Measurements from ENCODE around the gene MICAL3.

Gene MICAL3

GRCh38 chr22:17853073-17853472 is 171.3 kb downstream of the MICAL3 start:
- no peaks in the 10 kb centered on the region for H3K9me3 ChIP-seq (ENCODE audit: low read depth, low read length)
- no peak overlapping the region for H3K9ac ChIP-seq (ENCODE audit: insufficient read length)
- H3K4me3 ChIP-seq = no peak overlapping the region
- H3K27ac ChIP-seq = no peak overlapping the region
- no peaks in the 10 kb centered on the region; the same call in 1 of the 2 replicates for H3K36me3 ChIP-seq (ENCODE audit: insufficient read depth, low read length)
- DNase-seq (ENCODE audit: low read depth, low spot score) = no peak
- TF ChIP-seq FOXP2 (optimal IDR thresholded peaks at IDR 0.05; ENCODE audit: control extremely low read depth, extremely low read length, insufficient read depth) (no peak), POLR2AphosphoS5 (IDR thresholded peaks at IDR 0.05; ENCODE audit: borderline replicate concordance, low read depth, low read length) (no peak), EZH2 (IDR thresholded peaks at IDR 0.05) (no peak)

- no peak overlapping the region for H3K27ac ChIP-seq
- no peaks in the 10 kb centered on the region for H3K9me3 ChIP-seq (ENCODE audit: low read depth, low read length)
- no peak for TF ChIP-seq FOXP2 (optimal IDR thresholded peaks at IDR 0.05; ENCODE audit: control extremely low read depth, extremely low read length, insufficient read depth)
- TF ChIP-seq POLR2AphosphoS5 (IDR thresholded peaks at IDR 0.05; ENCODE audit: borderline replicate concordance, low read depth, low read length) = no peak
- no peak for TF ChIP-seq EZH2 (IDR thresholded peaks at IDR 0.05)
- DNase-seq (ENCODE audit: low read depth, low spot score) = no peak
- H3K9ac ChIP-seq (ENCODE audit: insufficient read length) = no peak overlapping the region
- H3K36me3 ChIP-seq (ENCODE audit: insufficient read depth, low read length) = no peaks in the 10 kb centered on the region
- no peak overlapping the region for H3K4me3 ChIP-seq
Measured at GRCh38 chr22:17851759-17852158, 172.6 kb downstream of the MICAL3 start.

GRCh38 chr22:17847360-17848078 is 176.8 kb downstream of the MICAL3 start:
- TF ChIP-seq POLR2AphosphoS5 (IDR thresholded peaks at IDR 0.05; ENCODE audit: borderline replicate concordance, low read depth, low read length) = no peak
- no peak for TF ChIP-seq EZH2 (IDR thresholded peaks at IDR 0.05)
- TF ChIP-seq FOXP2 (optimal IDR thresholded peaks at IDR 0.05; ENCODE audit: control extremely low read depth, extremely low read length, insufficient read depth) = no peak
- Histone ChIP-seq H3K9me3 (ENCODE audit: low read depth, low read length) (no peaks in the 10 kb centered on the region), H3K9ac (ENCODE audit: insufficient read length) (no peak overlapping the region), H3K4me3 (no peak overlapping the region), H3K27ac (no peak overlapping the region), H3K36me3 (ENCODE audit: insufficient read depth, low read length) (no peaks in the 10 kb centered on the region)
- no peak for DNase-seq (ENCODE audit: low read depth, low spot score)

- no peak for DNase-seq (ENCODE audit: low read depth, low spot score)
- TF ChIP-seq EZH2 (IDR thresholded peaks at IDR 0.05) (no peak), POLR2AphosphoS5 (IDR thresholded peaks at IDR 0.05; ENCODE audit: borderline replicate concordance, low read depth, low read length) (no peak), FOXP2 (optimal IDR thresholded peaks at IDR 0.05; ENCODE audit: control extremely low read depth, extremely low read length, insufficient read depth) (no peak)
- H3K27ac ChIP-seq = no peak overlapping the region
- H3K9ac ChIP-seq (ENCODE audit: insufficient read length) = no peak overlapping the region
- no peaks in the 10 kb centered on the region for H3K9me3 ChIP-seq (ENCODE audit: low read depth, low read length)
- no peaks in the 10 kb centered on the region; the same call in 1 of the 2 replicates for H3K36me3 ChIP-seq (ENCODE audit: insufficient read depth, low read length)
- H3K4me3 ChIP-seq = no peak overlapping the region
Measured at GRCh38 chr22:17846326-17846992, 177.9 kb downstream of the MICAL3 start.

GRCh38 chr22:17845790-17846189 is 178.6 kb downstream of the MICAL3 start:
- TF ChIP-seq EZH2 (IDR thresholded peaks at IDR 0.05) (no peak), POLR2AphosphoS5 (IDR thresholded peaks at IDR 0.05; ENCODE audit: borderline replicate concordance, low read depth, low read length) (no peak), FOXP2 (optimal IDR thresholded peaks at IDR 0.05; ENCODE audit: control extremely low read depth, extremely low read length, insufficient read depth) (no peak)
- no peak overlapping the region for H3K9ac ChIP-seq (ENCODE audit: insufficient read length)
- no peak overlapping the region for H3K27ac ChIP-seq
- H3K9me3 ChIP-seq (ENCODE audit: low read depth, low read length) = no peaks in the 10 kb centered on the region
- peaks cover 2% of the 10 kb centered on the region; the same call in 1 of the 2 replicates for H3K36me3 ChIP-seq (ENCODE audit: insufficient read depth, low read length)
- H3K4me3 ChIP-seq = no peak overlapping the region
- DNase-seq (ENCODE audit: low read depth, low spot score) = no peak

GRCh38 chr22:17845327-17845726 is 179.0 kb downstream of the MICAL3 start:
- Histone ChIP-seq H3K36me3 (ENCODE audit: insufficient read depth, low read length) (peaks cover 4% of the 10 kb centered on the region; the same call in 1 of the 2 replicates), H3K9ac (ENCODE audit: insufficient read length) (no peak overlapping the region), H3K27ac (no peak overlapping the region), H3K9me3 (ENCODE audit: low read depth, low read length) (no peaks in the 10 kb centered on the region), H3K4me3 (no peak overlapping the region)
- DNase-seq (ENCODE audit: low read depth, low spot score) = no peak
- TF ChIP-seq FOXP2 (optimal IDR thresholded peaks at IDR 0.05; ENCODE audit: control extremely low read depth, extremely low read length, insufficient read depth) (no peak), EZH2 (IDR thresholded peaks at IDR 0.05) (no peak), POLR2AphosphoS5 (IDR thresholded peaks at IDR 0.05; ENCODE audit: borderline replicate concordance, low read depth, low read length) (no peak)

GRCh38 chr22:17844150-17844549 is 180.2 kb downstream of the MICAL3 start:
- no peak overlapping the region for H3K9ac ChIP-seq (ENCODE audit: insufficient read length)
- H3K9me3 ChIP-seq (ENCODE audit: low read depth, low read length) = no peaks in the 10 kb centered on the region
- peaks cover 4% of the 10 kb centered on the region; the same call in 1 of the 2 replicates for H3K36me3 ChIP-seq (ENCODE audit: insufficient read depth, low read length)
- no peak overlapping the region for H3K4me3 ChIP-seq
- H3K27ac ChIP-seq = no peak overlapping the region
- no peak for DNase-seq (ENCODE audit: low read depth, low spot score)
- TF ChIP-seq FOXP2 (optimal IDR thresholded peaks at IDR 0.05; ENCODE audit: control extremely low read depth, extremely low read length, insufficient read depth) (no peak), EZH2 (IDR thresholded peaks at IDR 0.05) (no peak), POLR2AphosphoS5 (IDR thresholded peaks at IDR 0.05; ENCODE audit: borderline replicate concordance, low read depth, low read length) (no peak)

GRCh38 chr22:17842386-17842785 is 182.0 kb downstream of the MICAL3 start:
- Histone ChIP-seq H3K27ac (no peak overlapping the region), H3K9ac (ENCODE audit: insufficient read length) (no peak overlapping the region), H3K4me3 (no peak overlapping the region), H3K36me3 (ENCODE audit: insufficient read depth, low read length) (peaks cover 10% of the 10 kb centered on the region; the same call in 1 of the 2 replicates), H3K9me3 (ENCODE audit: low read depth, low read length) (no peaks in the 10 kb centered on the region)
- DNase-seq (ENCODE audit: low read depth, low spot score) = no peak
- no peak for TF ChIP-seq POLR2AphosphoS5 (IDR thresholded peaks at IDR 0.05; ENCODE audit: borderline replicate concordance, low read depth, low read length)
- no peak for TF ChIP-seq FOXP2 (optimal IDR thresholded peaks at IDR 0.05; ENCODE audit: control extremely low read depth, extremely low read length, insufficient read depth)
- TF ChIP-seq EZH2 (IDR thresholded peaks at IDR 0.05) = no peak
